ENCODE data around the gene SERTAD2. TPM values are rescaled to one million over a fixed set of nuclear protein-coding genes. Genes with fewer than 3 reads are reported as not detected.

SERTAD2 gene
- total RNA-seq, 2 experiments from 2014 or later, result 50.5 to 54.1 TPM

GRCh38 chr2:64634345-64635267 lies 19.1 kb downstream of the SERTAD2 start:
- no peaks in the 10 kb centered on the region for H3K9me3 Mint-ChIP-seq
- no peak overlapping the region for H3K4me3 Mint-ChIP-seq
- Histone ChIP-seq H3K27ac (ENCODE audit: low read depth in 1 of 2, low read length in 2 of 2) (no peak overlapping the region), H3K9me3 (ENCODE audit: control insufficient read depth in 1 of 2, insufficient read depth in 1 of 2, low read length in 2 of 2) (no peaks in the 10 kb centered on the region), H3K4me1 (ENCODE audit: insufficient read depth, low read length) (peaks cover 23% of the 10 kb centered on the region), H3K4me3 (ENCODE audit: low read length) (no peak overlapping the region), H3K27me3 (ENCODE audit: control insufficient read depth in 1 of 2, insufficient read depth in 2 of 2, low read length in 2 of 2) (no peaks in the 10 kb centered on the region), H3K36me3 (ENCODE audit: insufficient read depth, low read length) (peaks cover 43% of the 10 kb centered on the region)
- ATAC-seq (ENCODE audit: poor library complexity) (no peak), DNase-seq (peak in 2 of 14 experiments; percentile 37 to 47)
- CTCF ChIA-PET, result interaction anchor here (1.1 to 1.4 kb wide), 2 partner anchors 12 to 18 kb away, joined by 3 to 5 read pairs; partner anchors contain the start of gene SERTAD2
- no peak for TF ChIP-seq CTCF (IDR thresholded peaks at IDR 0.05)
- H3K27me3 Mint-ChIP-seq, result no peaks in the 10 kb centered on the region
- intact Hi-C loops (cut with DNase I, micrococcal nuclease), result no loop called here
- POLR2A ChIA-PET, result interaction anchor here (1.0 kb wide), 1 partner anchor 111 kb away, joined by 3 read pairs; no protein-coding TSS in a partner anchor
- H3K4me1 Mint-ChIP-seq (ENCODE audit: low read depth), result peaks cover 46% of the 10 kb centered on the region
- no peak overlapping the region for H3K27ac Mint-ChIP-seq
- peaks cover 64% of the 10 kb centered on the region for H3K36me3 Mint-ChIP-seq (ENCODE audit: low read depth)

- no peaks in the 10 kb centered on the region for H3K9me3 Mint-ChIP-seq
- DNase-seq, result no peak
- Histone ChIP-seq H3K27me3 (ENCODE audit: control insufficient read depth in 1 of 2, insufficient read depth in 2 of 2, low read length in 2 of 2) (no peaks in the 10 kb centered on the region), H3K4me3 (ENCODE audit: low read length) (no peak overlapping the region), H3K9me3 (ENCODE audit: control insufficient read depth in 1 of 2, insufficient read depth in 1 of 2, low read length in 2 of 2) (no peaks in the 10 kb centered on the region), H3K36me3 (ENCODE audit: insufficient read depth, low read length) (peaks cover 43% of the 10 kb centered on the region), H3K27ac (ENCODE audit: low read depth in 1 of 2, low read length in 2 of 2) (no peak overlapping the region), H3K4me1 (ENCODE audit: insufficient read depth, low read length) (peaks cover 21% of the 10 kb centered on the region)
- ATAC-seq (ENCODE audit: poor library complexity), result no peak
- ChIA-PET POLR2A (no interaction called here), CTCF (no interaction called here)
- peaks cover 31% of the 10 kb centered on the region for H3K4me1 Mint-ChIP-seq (ENCODE audit: low read depth)
- H3K4me3 Mint-ChIP-seq, result no peak overlapping the region
- no peak overlapping the region for H3K27ac Mint-ChIP-seq
- H3K27me3 Mint-ChIP-seq, result no peaks in the 10 kb centered on the region
- intact Hi-C loops (cut with DNase I, micrococcal nuclease), result no loop called here
- TF ChIP-seq CTCF (IDR thresholded peaks at IDR 0.05), result no peak
- H3K36me3 Mint-ChIP-seq (ENCODE audit: low read depth), result peaks cover 62% of the 10 kb centered on the region
These were observed 20.6 kb downstream of the SERTAD2 start for GRCh38 chr2:64632835-64633819.

GRCh38 chr2:64631771-64632170 lies 21.9 kb downstream of the SERTAD2 start:
- Mint-ChIP-seq H3K27me3 (no peaks in the 10 kb centered on the region), H3K4me1 (ENCODE audit: low read depth) (peaks cover 17% of the 10 kb centered on the region), H3K27ac (no peak overlapping the region), H3K4me3 (no peak overlapping the region), H3K36me3 (ENCODE audit: low read depth) (peaks cover 56% of the 10 kb centered on the region), H3K9me3 (no peaks in the 10 kb centered on the region)
- TF ChIP-seq CTCF (IDR thresholded peaks at IDR 0.05), result no peak
- ChIA-PET POLR2A (no interaction called here), CTCF (no interaction called here)
- no peaks in the 10 kb centered on the region for H3K9me3 ChIP-seq (ENCODE audit: control insufficient read depth in 1 of 2, insufficient read depth in 1 of 2, low read length in 2 of 2)
- H3K4me1 ChIP-seq (ENCODE audit: insufficient read depth, low read length), result peaks cover 8% of the 10 kb centered on the region
- no peak for DNase-seq
- no peaks in the 10 kb centered on the region for H3K27me3 ChIP-seq (ENCODE audit: control insufficient read depth in 1 of 2, insufficient read depth in 2 of 2, low read length in 2 of 2)
- H3K27ac ChIP-seq (ENCODE audit: low read depth in 1 of 2, low read length in 2 of 2), result no peak overlapping the region
- H3K4me3 ChIP-seq (ENCODE audit: low read length), result no peak overlapping the region
- H3K36me3 ChIP-seq (ENCODE audit: insufficient read depth, low read length), result peaks cover 42% of the 10 kb centered on the region
- intact Hi-C loops (cut with DNase I, micrococcal nuclease), result no loop called here
- ATAC-seq (ENCODE audit: poor library complexity), result no peak
